MM.1S (cell line): Measurements from ENCODE around the gene NUP62.

Experiments
- DNase-seq: peaks from one replicate; pipeline ENCODE4 v3.0.0-alpha.2; 2015
- H2AFZ ChIP-seq: fragments of 300-600 bp; sonication (generic); 2 replicates; pipeline ENCODE4 v1.6.0; 2016; ENCODE audit warnings: antibody characterized with exemption, low read length
- H3F3A ChIP-seq: fragments of 300-600 bp; sonication (generic); 2 replicates; pipeline ENCODE4 v1.6.1; 2016; ENCODE audit warnings: mild to moderate bottlenecking, antibody characterized with exemption, low read length, moderate library complexity, mixed read lengths; ENCODE audit not compliant: insufficient read depth
- H3K27ac ChIP-seq: fragments of 300-600 bp; sonication (generic); 2 replicates; pipeline ENCODE4 v1.5.1; 2016; ENCODE audit warnings: mild to moderate bottlenecking, low read length
- H3K27me3 ChIP-seq: fragments of 300-600 bp; sonication (generic); replicated peaks from 2 replicates; pipeline ENCODE4 v1.6.0; 2016; ENCODE audit warnings: low read length; ENCODE audit not compliant: insufficient read depth
- H3K36me3 ChIP-seq: fragments of 300-600 bp; sonication (generic); replicated peaks from 2 replicates; pipeline ENCODE4 v1.6.1; 2016; ENCODE audit warnings: mild to moderate bottlenecking, low read length, mixed read lengths; ENCODE audit not compliant: insufficient read depth
- H3K4me1 ChIP-seq: fragments of 300-600 bp; sonication (generic); 2 replicates; pipeline ENCODE4 v1.6.1; 2016; ENCODE audit warnings: low read length, mixed read lengths
- H3K4me2 ChIP-seq: fragments of 300-600 bp; sonication (generic); 2 replicates; pipeline ENCODE4 v1.6.0; 2016; ENCODE audit warnings: low read depth, low read length
- H3K4me3 ChIP-seq: fragments of 300-600 bp; sonication (generic); 2 replicates; pipeline ENCODE4 v1.5.1; 2016; ENCODE audit warnings: low read length, mixed read lengths
- H3K79me2 ChIP-seq: fragments of 300-600 bp; sonication (generic); 2 replicates; pipeline ENCODE4 v1.6.1; 2016; ENCODE audit warnings: mixed run types, low read length, mixed read lengths
- H3K9ac ChIP-seq: fragments of 300-600 bp; sonication (generic); 2 replicates; pipeline ENCODE4 v1.6.1; 2016; ENCODE audit warnings: low read length, mixed read lengths
- H3K9me2 ChIP-seq: fragments of 300-600 bp; sonication (generic); replicated peaks from 2 replicates; pipeline ENCODE4 v1.6.1; 2016; ENCODE audit warnings: mild to moderate bottlenecking, low read length, mixed read lengths; ENCODE audit not compliant: insufficient read depth
- H3K9me3 ChIP-seq: fragments of 300-600 bp; sonication (generic); replicated peaks from 2 replicates; pipeline ENCODE4 v1.6.1; 2016; ENCODE audit warnings: mild to moderate bottlenecking, low read length, mixed read lengths; ENCODE audit not compliant: insufficient read depth
- H4K20me1 ChIP-seq: fragments of 300-600 bp; sonication (generic); 2 replicates; pipeline ENCODE4 v1.6.1; 2016; ENCODE audit warnings: mild to moderate bottlenecking, low read length, moderate library complexity, mixed read lengths; ENCODE audit not compliant: insufficient read depth
- EZH2 ChIP-seq: fragments of 300-600 bp; sonication (generic); optimal IDR thresholded peaks from 2 replicates; pipeline ENCODE3; 2017; ENCODE audit warnings: low read depth, mild to moderate bottlenecking, antibody characterized with exemption, low read length, mixed read lengths
- EZH2phosphoT487 ChIP-seq: fragments of 300-600 bp; sonication (generic); IDR thresholded peaks from 2 replicates; pipeline ENCODE4 v1.6.1; 2018; ENCODE audit warnings: antibody characterized with exemption, low read length
- TF ChIP-seq, protein P1 (sequence below): fragments of 300-600 bp; sonication (generic); IDR thresholded peaks from 2 replicates; pipeline ENCODE4 v1.5.1; 2016; ENCODE audit warnings: antibody characterized with exemption, low read length, mixed read lengths

The NUP62 gene

GRCh38 chr19:49881672-49882394 is 47.5 kb downstream of the NUP62 start:
- Histone ChIP-seq H3F3A (peaks cover 4% of the 10 kb centered on the region; the same call in 1 of the 2 replicates), H3K4me1 (no peaks in the 10 kb centered on the region), H3K9me3 (no peaks in the 10 kb centered on the region), H3K9ac (no peak overlapping the region), H3K4me2 (no peak overlapping the region), H4K20me1 (no peaks in the 10 kb centered on the region), H3K27me3 (no peaks in the 10 kb centered on the region), H3K9me2 (no peaks in the 10 kb centered on the region), H2AFZ (no peak overlapping the region), H3K27ac (no peak overlapping the region), H3K36me3 (no peaks in the 10 kb centered on the region; the same call in 1 of the 2 replicates), H3K4me3 (no peak overlapping the region), H3K79me2 (peaks cover 16% of the 10 kb centered on the region)
- DNase-seq, result no peak
- TF ChIP-seq EZH2phosphoT487, result no peak
- TF ChIP-seq EZH2, result no peak
- TF ChIP-seq, protein P1, sequence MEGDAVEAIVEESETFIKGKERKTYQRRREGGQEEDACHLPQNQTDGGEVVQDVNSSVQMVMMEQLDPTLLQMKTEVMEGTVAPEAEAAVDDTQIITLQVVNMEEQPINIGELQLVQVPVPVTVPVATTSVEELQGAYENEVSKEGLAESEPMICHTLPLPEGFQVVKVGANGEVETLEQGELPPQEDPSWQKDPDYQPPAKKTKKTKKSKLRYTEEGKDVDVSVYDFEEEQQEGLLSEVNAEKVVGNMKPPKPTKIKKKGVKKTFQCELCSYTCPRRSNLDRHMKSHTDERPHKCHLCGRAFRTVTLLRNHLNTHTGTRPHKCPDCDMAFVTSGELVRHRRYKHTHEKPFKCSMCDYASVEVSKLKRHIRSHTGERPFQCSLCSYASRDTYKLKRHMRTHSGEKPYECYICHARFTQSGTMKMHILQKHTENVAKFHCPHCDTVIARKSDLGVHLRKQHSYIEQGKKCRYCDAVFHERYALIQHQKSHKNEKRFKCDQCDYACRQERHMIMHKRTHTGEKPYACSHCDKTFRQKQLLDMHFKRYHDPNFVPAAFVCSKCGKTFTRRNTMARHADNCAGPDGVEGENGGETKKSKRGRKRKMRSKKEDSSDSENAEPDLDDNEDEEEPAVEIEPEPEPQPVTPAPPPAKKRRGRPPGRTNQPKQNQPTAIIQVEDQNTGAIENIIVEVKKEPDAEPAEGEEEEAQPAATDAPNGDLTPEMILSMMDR, result no peak

DNA sequence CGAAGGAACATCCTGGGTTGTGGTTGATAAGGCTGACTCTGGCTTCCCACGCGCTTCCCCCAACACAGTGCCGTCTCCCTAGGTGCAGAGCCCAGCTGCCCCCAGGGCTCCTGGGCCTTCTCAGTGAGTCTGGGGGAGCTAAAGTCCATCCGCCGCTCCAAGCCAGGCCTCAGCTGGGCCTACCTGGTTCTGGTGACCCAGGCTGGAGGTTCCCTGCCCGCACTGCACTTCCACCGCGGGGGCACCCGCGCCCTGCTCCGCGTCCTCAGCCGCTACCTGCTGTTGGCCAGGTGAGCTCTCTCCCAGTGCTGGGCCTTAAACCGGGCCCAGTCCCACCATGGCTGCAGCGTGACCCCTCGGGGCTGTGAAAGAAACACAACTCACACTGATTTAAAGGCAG is 48.1 kb downstream of the NUP62 start:
- no peaks in the 10 kb centered on the region; the same call in 1 of the 2 replicates for H3K36me3 ChIP-seq
- TF ChIP-seq EZH2, result no peak
- TF ChIP-seq, protein P1, result no peak
- no peak for TF ChIP-seq EZH2phosphoT487

GRCh38 chr19:49880162-49880869 is 49.0 kb downstream of the NUP62 start:
- Histone ChIP-seq H3K36me3 (no peaks in the 10 kb centered on the region; the same call in 1 of the 2 replicates), H3K4me2 (no peak overlapping the region), H3K9me3 (no peaks in the 10 kb centered on the region), H2AFZ (no peak overlapping the region), H3K27me3 (no peaks in the 10 kb centered on the region), H3K9me2 (no peaks in the 10 kb centered on the region), H3K4me3 (no peak overlapping the region), H3K9ac (no peak overlapping the region), H3K79me2 (peaks cover 27% of the 10 kb centered on the region), H3F3A (peaks cover 4% of the 10 kb centered on the region; the same call in 1 of the 2 replicates), H3K27ac (no peak overlapping the region), H4K20me1 (no peaks in the 10 kb centered on the region), H3K4me1 (peaks cover 3% of the 10 kb centered on the region; the same call in 1 of the 2 replicates)
- no peak for TF ChIP-seq EZH2phosphoT487
- TF ChIP-seq EZH2, result no peak
- TF ChIP-seq, protein P1, result no peak
- no peak for DNase-seq

More for the DNA sequence above, 48.1 kb downstream of the NUP62 start:
- no peaks in the 10 kb centered on the region for H3K9me3 ChIP-seq
- H3K4me3 ChIP-seq, result no peak overlapping the region
- peaks cover 4% of the 10 kb centered on the region; the same call in 1 of the 2 replicates for H3F3A ChIP-seq
- H3K4me1 ChIP-seq, result no peaks in the 10 kb centered on the region
- H4K20me1 ChIP-seq, result no peaks in the 10 kb centered on the region
- no peak overlapping the region for H3K4me2 ChIP-seq
- DNase-seq, result no peak
- H2AFZ ChIP-seq, result no peak overlapping the region
- H3K9ac ChIP-seq, result no peak overlapping the region
- H3K79me2 ChIP-seq, result peaks cover 19% of the 10 kb centered on the region
- no peaks in the 10 kb centered on the region for H3K9me2 ChIP-seq
- no peaks in the 10 kb centered on the region for H3K27me3 ChIP-seq
- H3K27ac ChIP-seq, result no peak overlapping the region
